HG03196 (cell line): ENCODE results near the gene METTL27.
"Not testable (repeated sequence)": the region's sequence is repeated elsewhere in the genome, so short reads cannot be mapped to it uniquely, and the experiment has no call there.

Experiments used
- ATAC-seq: cut with Tn5 transposase; IDR thresholded peaks from one replicate; pipeline ENCODE4 v1.9.1; 2021; ENCODE audit not compliant: unreplicated experiment

METTL27 gene

DNA sequence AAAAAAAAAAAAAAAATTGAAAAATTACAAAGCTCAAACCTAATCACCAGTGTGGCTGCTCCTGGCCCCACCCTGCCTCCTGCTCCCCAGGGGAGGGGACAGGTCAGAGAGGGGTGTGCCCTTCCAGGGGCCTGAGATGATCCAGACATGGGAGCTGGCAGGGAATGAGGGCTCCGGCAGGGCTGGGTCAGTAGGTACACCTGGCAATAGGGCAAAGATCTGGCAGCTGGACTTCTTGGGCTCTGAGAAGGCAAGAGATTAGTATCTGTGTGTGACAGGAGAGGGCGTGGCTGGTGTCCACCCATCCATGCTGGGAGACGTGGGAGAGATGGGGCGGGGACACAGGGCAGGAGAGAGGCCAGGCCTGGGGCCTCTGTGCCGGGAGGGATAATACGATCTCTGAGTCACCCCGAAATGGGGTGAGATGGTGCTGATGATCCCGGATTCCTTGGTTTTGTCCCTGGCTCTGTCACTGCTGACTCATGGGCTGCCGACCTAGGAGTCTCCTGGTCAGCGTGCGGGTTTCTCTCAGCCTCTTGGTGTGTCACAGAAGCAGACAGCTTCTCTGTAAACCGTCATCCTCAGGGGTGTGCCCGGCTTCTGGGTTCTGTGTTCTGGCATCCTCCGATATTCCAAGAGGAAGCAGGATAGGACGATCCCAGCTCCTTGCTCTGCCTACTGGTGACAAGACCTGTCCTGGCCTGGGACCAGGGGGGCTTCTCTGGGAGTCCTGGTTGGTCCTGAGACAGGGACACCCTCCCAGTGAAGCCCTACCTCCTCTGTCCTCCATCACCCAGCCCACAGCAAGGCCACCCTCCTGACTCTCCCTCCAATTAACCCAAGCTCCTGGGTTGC lies 19.8 kb downstream of the METTL27 start:
- ATAC-seq = no peak

DNA sequence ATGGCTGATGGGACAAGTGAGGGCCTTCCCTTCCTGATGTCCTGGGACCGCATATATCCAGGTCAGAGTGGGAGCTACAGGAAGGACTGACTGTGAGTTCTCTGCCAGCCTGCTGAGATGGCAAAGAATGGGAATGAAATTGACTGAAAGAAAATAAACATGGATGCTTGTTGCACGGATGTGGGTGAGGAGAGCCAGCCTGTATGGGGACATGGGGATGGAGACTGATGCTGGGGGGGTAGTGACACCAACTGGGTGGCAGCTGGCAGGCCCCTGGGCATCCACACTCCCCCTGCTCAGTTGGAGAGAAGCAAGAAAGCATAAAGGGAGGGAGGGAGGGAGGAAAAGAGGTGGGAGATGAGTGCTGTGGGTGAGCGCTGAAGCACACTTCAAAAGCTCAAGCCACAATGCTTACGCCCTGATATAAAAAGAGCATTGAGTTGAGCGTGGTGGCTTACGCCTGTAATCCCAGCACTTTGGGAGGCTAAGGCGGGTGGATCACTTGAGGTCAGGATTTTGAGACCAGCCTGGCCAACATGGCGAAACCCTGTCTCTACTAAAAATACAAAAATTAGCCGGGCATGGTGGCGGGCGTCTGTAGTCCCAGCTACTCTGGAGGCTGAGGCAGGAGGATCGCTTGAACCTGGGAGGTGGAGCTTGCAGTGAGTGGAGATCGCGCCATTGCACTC lies 20.6 kb downstream of the METTL27 start:
- not testable (repeated sequence) for ATAC-seq

DNA sequence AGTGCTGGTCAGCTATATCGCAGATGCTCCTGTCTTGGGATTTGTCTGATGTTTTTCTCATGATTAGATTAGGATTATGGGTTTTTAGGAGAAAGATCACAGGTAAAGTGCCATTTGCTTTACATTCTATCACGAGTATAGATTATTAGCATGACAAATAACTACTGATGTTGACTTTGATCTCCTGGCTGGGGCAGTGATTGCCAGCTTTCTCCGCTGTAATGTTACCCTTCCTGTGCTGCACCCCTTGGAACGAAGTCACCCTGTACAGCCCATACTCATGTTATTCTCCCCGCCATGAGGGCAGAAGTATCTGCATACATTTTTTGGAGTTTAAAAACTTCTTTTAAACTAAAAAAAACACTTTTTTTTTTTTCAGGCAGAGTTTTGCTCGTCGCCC lies 22.3 kb downstream of the METTL27 start:
- ATAC-seq = no peak

- no peak for ATAC-seq
These were observed 25.2 kb downstream of the METTL27 start for GRCh38 chr7:73817121-73817520.

- no peak for ATAC-seq
These were observed 26.9 kb downstream of the METTL27 start for GRCh38 chr7:73815436-73815835.

GRCh38 chr7:73812996-73813395 lies 29.3 kb downstream of the METTL27 start:
- ATAC-seq = no peak

- no peak for ATAC-seq
These were observed 30.6 kb downstream of the METTL27 start for GRCh38 chr7:73811760-73812168.

DNA sequence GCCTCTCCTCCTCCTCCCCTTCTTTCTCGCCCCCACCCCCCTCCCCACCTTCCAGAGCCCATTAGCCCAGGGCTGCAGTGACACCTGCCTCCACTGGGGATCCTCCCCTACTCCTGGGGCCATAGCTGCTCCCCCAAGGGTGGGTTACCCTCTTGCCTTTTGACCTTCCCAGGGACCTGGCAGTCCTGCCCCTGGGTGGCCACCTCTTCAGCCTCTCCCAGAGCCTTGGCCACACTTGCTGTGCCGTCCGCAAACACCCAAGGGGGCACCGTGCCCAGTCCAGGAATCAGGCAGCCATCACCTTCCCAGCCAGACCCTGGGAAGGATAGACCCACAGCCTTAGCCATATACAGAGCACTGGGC lies 31.3 kb downstream of the METTL27 start:
- ATAC-seq = no peak

GRCh38 chr7:73809467-73809951 lies 32.8 kb downstream of the METTL27 start:
- ATAC-seq = no peak

DNA sequence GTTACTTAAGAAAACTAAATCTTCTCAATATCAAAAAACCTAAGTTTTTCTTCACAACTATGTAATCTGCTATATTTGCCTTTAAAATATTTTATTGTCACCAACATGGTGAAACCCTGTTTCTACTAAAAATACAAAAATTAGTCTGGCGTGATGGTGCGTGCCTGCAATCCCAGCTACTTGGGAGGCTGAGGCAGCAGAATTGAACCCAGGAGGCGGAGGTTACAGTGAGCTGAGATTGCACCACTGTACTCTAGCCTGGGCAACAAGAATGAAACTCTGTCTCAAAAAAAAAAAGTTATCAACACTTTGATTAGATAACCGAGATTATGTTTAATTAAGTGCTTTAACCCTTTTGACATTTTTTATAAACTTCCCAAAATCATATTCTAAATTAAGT lies 39.9 kb downstream of the METTL27 start:
- ATAC-seq = no peak

DNA sequence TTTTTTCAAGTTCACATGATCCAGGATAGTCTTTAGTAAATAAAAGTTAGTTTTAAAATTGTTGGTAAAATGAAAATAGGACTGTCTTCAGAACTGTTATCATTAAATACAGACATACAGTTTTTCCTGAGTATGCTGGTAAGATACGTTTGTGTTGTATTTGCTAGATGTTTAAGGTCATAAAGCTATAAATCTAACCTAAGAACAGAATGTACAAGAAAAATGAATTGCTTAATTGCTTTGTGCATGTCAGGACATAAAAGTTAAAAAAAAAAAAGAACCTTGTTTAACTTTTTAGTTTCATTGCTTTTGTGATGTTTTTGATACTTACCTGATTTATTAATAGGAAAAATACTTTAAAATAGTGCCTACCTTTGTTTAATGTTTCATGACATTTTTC lies 40.7 kb downstream of the METTL27 start:
- no peak for ATAC-seq

- ATAC-seq = no peak
These were observed 42.8 kb downstream of the METTL27 start for GRCh38 chr7:73799282-73800141.

GRCh38 chr7:73797176-73797575 lies 45.1 kb downstream of the METTL27 start:
- ATAC-seq = not testable (repeated sequence)

DNA sequence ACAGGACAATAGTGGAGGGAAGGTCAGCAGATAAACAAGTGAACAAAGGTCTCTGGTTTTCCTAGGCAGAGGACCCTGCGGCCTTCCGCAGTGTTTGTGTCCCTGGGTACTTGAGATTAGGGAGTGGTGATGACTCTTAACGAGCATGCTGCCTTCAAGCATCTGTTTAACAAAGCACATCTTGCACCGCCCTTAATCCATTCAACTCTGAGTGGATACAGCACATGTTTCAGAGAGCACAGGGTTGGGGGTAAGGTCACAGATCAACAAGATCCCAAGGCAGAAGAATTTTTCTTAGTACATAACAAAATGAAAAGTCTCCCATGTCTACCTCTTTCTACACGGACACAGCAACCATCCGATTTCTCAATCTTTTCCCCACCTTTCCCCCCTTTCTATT lies 45.7 kb downstream of the METTL27 start:
- ATAC-seq = not testable (repeated sequence)

DNA sequence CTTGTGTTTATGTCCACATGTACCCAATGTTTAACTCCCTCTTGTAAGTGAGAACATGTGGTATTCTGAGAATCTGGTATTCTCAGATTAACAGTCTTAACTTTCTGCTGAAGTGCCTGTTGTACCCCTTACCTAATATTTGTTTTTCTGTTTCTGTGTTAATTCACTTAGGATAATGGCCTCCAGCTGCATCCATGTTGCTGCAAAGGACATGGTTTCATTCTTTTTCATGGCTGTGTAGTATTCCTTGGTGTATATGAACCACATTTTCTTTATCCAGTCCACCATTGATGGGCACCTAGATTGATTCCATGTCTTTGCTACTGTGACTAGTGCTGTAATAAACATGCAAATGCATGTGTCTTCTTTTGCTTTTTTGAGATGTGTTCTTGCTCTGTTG lies 47.1 kb downstream of the METTL27 start:
- ATAC-seq = not testable (repeated sequence)

GRCh38 chr7:73791170-73791690 lies 51.1 kb downstream of the METTL27 start:
- not testable (repeated sequence) for ATAC-seq

GRCh38 chr7:73789051-73789450 lies 53.3 kb downstream of the METTL27 start:
- ATAC-seq = no peak

DNA sequence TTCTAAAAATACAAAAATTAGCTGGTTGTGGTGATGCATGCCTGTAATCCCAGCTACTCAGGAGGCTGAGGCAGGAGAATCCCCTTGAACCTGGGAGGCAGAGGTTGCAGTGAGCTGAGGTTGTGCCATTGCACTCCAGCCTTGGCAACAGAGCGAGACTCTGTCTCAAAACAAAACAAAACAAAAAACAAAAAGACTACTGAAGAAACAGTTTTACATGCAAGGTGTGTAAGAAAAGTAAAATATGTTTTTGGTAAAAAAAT lies 54.6 kb downstream of the METTL27 start:
- not testable (repeated sequence) for ATAC-seq

DNA sequence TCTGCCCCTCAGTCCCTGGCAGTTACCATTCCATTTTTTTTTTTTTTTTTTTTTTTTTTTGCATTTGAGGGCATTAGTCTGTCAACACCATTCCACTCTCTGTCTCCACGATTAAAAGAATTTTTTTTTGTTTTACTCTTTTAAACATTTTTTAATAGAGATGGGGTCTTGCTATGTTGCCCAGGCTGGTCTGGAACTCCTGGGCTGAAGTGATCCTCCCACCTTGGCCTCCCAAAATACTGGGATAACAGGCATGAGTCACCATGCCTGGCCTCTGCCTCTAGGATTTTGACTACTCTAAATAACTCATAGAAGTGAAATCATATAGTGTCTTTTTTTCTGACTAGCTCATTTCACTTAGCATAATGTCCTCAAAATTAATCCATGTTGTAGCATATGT lies 55.7 kb downstream of the METTL27 start:
- no peak for ATAC-seq
